ENCODE results near the gene SLC38A11.

DNA sequence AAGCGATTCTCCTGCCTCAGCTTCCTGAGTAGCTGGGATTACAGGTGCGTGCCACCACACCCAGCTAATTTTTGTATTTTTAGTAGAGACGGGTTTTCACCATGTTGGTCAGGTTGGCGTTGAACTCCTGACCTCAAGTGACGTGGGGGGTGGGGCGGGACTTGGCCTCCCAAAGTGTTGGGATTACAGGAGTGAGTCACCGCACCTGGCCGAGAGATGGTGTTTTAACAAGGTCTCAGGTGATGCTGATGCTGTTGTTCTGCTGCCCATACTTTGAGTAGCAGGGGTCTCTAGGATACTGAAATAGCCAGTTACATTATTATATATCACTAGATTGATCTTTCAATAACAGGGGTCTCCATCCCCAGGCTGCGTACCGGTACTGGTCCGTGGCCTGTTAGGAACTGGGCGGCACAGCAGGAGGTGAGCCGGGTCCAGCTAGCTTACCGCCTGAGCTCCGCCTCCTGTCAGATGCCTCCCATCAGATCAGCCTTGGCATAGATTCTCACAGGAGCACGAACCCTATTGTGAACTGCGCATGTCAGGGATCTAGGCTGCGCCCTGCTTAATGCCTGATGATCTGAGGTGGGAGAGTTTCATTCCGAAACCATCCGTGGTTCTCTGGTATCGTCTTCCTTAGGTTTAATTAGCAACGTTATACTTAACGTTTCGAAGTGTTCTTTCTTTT, 48.3 kb upstream of the SLC38A11 start:
- TF ChIP-seq, protein P1, sequence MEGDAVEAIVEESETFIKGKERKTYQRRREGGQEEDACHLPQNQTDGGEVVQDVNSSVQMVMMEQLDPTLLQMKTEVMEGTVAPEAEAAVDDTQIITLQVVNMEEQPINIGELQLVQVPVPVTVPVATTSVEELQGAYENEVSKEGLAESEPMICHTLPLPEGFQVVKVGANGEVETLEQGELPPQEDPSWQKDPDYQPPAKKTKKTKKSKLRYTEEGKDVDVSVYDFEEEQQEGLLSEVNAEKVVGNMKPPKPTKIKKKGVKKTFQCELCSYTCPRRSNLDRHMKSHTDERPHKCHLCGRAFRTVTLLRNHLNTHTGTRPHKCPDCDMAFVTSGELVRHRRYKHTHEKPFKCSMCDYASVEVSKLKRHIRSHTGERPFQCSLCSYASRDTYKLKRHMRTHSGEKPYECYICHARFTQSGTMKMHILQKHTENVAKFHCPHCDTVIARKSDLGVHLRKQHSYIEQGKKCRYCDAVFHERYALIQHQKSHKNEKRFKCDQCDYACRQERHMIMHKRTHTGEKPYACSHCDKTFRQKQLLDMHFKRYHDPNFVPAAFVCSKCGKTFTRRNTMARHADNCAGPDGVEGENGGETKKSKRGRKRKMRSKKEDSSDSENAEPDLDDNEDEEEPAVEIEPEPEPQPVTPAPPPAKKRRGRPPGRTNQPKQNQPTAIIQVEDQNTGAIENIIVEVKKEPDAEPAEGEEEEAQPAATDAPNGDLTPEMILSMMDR (IDR thresholded peaks at IDR 0.05) = no peak
- no peak for TF ChIP-seq ZFX (IDR thresholded peaks at IDR 0.05; ENCODE audit: borderline replicate concordance)
